Measurements from ENCODE around the gene ZNF107. TPM values are rescaled to one million over a fixed set of nuclear protein-coding genes. Genes with fewer than 3 reads are reported as not detected.

ZNF107 gene
- total RNA-seq (1 to 10 TPM; 1.3 to 2.8 (median 1.9) TPM), polyA plus RNA-seq (1 to 10 TPM in 1 of 2 donors, under 1 TPM in 1; 0.75 to 1.7 TPM)
- long read RNA-seq, donor 1, partial matches to known transcripts: 0 of 1 reads
- long read RNA-seq, donor 1, other reads (novel, unspliced or antisense): 1 of 1 reads
- long read RNA-seq, donor 2, full-length matches to known transcripts: 1 of 2 reads
- long read RNA-seq, donor 2, partial matches to known transcripts: 0 of 2 reads
- long read RNA-seq, donor 2, other reads (novel, unspliced or antisense): 1 of 2 reads
- long read RNA-seq, donor 3, full-length matches to known transcripts: 1 of 4 reads
- long read RNA-seq, donor 3, partial matches to known transcripts: 0 of 4 reads
- long read RNA-seq, donor 3, other reads (novel, unspliced or antisense): 3 of 4 reads

- H3K36me3 ChIP-seq: peaks cover 0 to 26% (median 0%) of the 10 kb centered on the region in 9 donors
- peaks cover 0 to 25% (median 11%) of the 10 kb centered on the region in 9 donors for H3K4me1 ChIP-seq
- H3K4me3 ChIP-seq: peak within 1 kb of the TSS; percentile 65 to 91 (median 82)
- no peak for TF ChIP-seq CTCF (IDR thresholded peaks at IDR 0.05)
- peak; percentile 91 to 95 for DNase-seq
- no peaks in the 10 kb centered on the region for H3K27me3 ChIP-seq
- ATAC-seq: peak; percentile 99 to 100 (median 100)
- peaks cover 0 to 5% (median 0%) of the 10 kb centered on the region in 11 donors for H3K9me3 ChIP-seq
- intact Hi-C loops (cut with DNase I): loop anchor here in 3 of 10 donors (5.0 to 10.0 kb wide), 3 partner anchors 101 to 359 kb away; partner anchors contain the start of genes ZNF138 (in 1 of the 3) and ZNF680 (in 1 of the 3)
- peak within 1 kb of the TSS in 9 of 10 donors; percentile 69 to 84 (median 73) for H3K27ac ChIP-seq
- 0 to 1% methylated on average over 36 to 37 of the region's 37 CpGs for WGBS, 2 donors
Measured at GRCh38 chr7:64665980-64666662, at the start of gene ZNF107. TSS of gene ZNF107 (plus strand) at chr7:64666133. CDS start at chr7:64666283, 150 bp downstream.

GRCh38 chr7:64618785-64619456 is 47.0 kb upstream of the ZNF107 start:
- no peaks in the 10 kb centered on the region for H3K36me3 ChIP-seq
- 22 to 24% methylated on average over 6 of the region's 6 CpGs for WGBS, 2 donors
- H3K27me3 ChIP-seq: peaks cover 0 to 5% (median 0%) of the 10 kb centered on the region in 7 donors
- H3K27ac ChIP-seq: no peak overlapping the region
- DNase-seq (peak in 1 of 2 donors; percentile 40), ATAC-seq (peak; percentile 51 to 82 (median 76))
- no peaks in the 10 kb centered on the region for H3K4me1 ChIP-seq
- H3K9me3 ChIP-seq: peaks cover 0 to 36% (median 4%) of the 10 kb centered on the region in 11 donors
- no peak overlapping the region for H3K4me3 ChIP-seq
- intact Hi-C loops (cut with DNase I): loop anchor here in 9 of 10 donors (1.0 to 10.0 kb wide), 8 partner anchors 294 to 1614 kb away; no protein-coding TSS in a partner anchor
- TF ChIP-seq CTCF (IDR thresholded peaks at IDR 0.05): peak; percentile 62 to 83 (median 71)

GRCh38 chr7:64619705-64620104 is 46.2 kb upstream of the ZNF107 start:
- peaks cover 0 to 11% (median 0%) of the 10 kb centered on the region in 7 donors for H3K27me3 ChIP-seq
- no peaks in the 10 kb centered on the region for H3K36me3 ChIP-seq
- DNase-seq (no peak), ATAC-seq (no peak)
- H3K4me3 ChIP-seq: no peak overlapping the region
- H3K9me3 ChIP-seq: peaks cover 0 to 36% (median 4%) of the 10 kb centered on the region in 11 donors
- no peak for TF ChIP-seq CTCF (IDR thresholded peaks at IDR 0.05)
- intact Hi-C loops (cut with DNase I): loop anchor here in 9 of 10 donors (1.0 to 10.0 kb wide), 10 partner anchors 295 to 1615 kb away; no protein-coding TSS in a partner anchor
- 79 to 85% methylated on average over 1 of the region's 1 CpG for WGBS, 2 donors
- H3K27ac ChIP-seq: no peak overlapping the region
- H3K4me1 ChIP-seq: no peaks in the 10 kb centered on the region

Measured in heart right ventricle (tissue), 16 donors.